ENCODE data around the gene MBIP. TPM values are rescaled to one million over a fixed set of nuclear protein-coding genes. Genes with fewer than 3 reads are reported as not detected.

Gene MBIP, protein sequence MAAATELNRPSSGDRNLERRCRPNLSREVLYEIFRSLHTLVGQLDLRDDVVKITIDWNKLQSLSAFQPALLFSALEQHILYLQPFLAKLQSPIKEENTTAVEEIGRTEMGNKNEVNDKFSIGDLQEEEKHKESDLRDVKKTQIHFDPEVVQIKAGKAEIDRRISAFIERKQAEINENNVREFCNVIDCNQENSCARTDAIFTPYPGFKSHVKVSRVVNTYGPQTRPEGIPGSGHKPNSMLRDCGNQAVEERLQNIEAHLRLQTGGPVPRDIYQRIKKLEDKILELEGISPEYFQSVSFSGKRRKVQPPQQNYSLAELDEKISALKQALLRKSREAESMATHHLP
- 14.1 to 16.4 TPM (median 16.2 TPM) in 5 replicates for total RNA-seq (2022; extraction: Qiagen RNA extraction)

DNA sequence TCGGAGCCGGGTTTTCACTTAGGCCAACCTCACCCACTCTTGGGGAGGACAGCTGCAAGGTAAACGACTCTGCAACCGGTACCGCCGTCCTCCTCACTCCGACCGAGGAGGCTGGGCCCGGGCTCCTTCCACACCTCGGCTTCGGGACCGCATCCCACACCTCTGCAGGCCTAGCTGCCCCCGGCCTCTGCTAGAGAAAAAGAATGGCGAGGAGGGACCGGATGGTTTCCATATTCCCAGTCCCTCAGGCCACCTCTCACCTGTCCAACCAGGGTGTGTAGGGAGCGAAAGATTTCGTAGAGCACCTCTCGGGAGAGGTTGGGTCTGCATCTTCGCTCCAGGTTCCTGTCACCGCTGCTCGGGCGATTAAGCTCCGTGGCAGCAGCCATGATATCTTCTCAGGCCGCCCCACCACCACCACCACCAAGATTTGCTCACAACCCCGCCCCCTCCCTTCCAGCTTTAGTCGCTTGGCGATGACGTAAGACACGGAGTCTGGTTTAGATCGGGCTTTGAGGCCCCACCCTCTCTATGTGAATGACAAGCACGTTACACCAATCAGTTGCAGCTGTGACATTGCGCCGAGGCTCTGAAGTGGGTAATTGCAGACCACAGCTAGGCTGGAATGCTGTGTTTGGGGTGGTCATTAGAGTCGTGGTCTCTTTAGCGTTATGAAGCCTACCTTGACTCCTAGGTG lies at the start of gene MBIP:
MBIP (minus strand) TSS at position 438 of the 697 bp plus-strand sequence; CDS start at position 389, 49 bp downstream.

Other genes with a start within 250 kb of the MBIP start
- gene PTCSC3, start 143.9 kb downstream of the MBIP start, total RNA-seq (2022; extraction: Qiagen RNA extraction), result not detected in 5 replicates
- gene NKX2-1, start 199.6 kb upstream of the MBIP start, total RNA-seq (2022; extraction: Qiagen RNA extraction), result 0.05 to 0.11 TPM in 2 of 5 replicates, not detected in the others

All from A549 treated with dexamethasone at 1 μM for 4 hours (cell line).